GM20431 (cell line): Measurements from ENCODE around the gene NUP210.
"Not testable (repeated sequence)": the region's sequence is repeated elsewhere in the genome, so short reads cannot be mapped to it uniquely, and the experiment has no call there.

Source experiments
- in situ Hi-C: fragments of 300-500 bp; cut with MseI, MboI; formaldehyde crosslinking; loops from one replicate; pipeline ENCODE4 v1.15.0; 2020; ENCODE audit warnings: low sequenced_read_pairs; ENCODE audit not compliant: unreplicated experiment

The NUP210 gene

DNA sequence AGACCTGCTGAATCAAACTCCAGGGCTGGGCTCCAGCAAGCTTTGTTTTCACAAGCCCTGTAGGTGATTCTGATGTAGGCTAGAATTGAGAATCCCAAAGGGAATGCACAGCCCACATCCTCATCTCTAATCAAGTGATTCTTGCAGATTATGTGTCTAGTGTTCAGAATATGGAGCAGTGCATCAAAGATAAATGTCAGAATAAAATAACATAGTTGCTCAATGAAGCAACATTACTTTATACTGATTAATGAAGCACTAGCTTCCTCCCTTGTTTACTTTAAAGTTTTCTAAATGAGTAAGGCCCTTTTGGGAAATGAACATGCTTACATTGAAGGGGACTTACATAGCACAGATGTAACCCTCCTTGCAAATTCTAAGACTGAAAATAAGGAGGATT, 39.2 kb downstream of the NUP210 start:
- in situ Hi-C loops = no loop called here

DNA sequence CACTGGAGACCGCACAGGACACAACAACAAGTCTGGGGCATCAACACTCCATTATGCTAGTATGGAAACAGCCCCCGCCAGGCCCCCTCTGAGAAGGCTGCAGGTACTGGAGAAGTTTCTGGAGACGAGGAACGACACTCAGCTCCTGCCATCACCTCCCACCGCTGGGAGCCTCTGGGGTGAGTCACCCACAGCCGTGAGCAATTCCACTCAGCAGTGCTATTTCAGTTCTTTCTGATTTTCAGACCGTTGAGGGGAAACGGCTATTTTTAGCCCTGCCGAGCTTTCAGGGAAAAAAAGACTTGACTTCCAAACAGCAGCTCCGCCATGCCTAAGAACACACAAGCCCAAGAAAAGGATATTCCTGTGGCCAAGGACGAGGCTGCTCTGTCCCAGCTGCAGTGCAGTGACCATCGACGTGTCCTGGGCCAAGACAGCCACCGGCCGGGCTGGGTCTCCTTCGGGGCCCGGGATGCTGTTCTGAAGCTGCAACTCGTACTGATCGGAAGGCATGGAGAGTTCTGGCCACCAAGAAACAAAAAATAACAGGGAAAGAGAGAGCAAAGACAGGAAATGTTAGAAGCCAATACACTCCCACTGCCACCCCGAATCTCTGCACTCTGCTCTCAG, 40.8 kb downstream of the NUP210 start:
- in situ Hi-C loops = no loop called here

DNA sequence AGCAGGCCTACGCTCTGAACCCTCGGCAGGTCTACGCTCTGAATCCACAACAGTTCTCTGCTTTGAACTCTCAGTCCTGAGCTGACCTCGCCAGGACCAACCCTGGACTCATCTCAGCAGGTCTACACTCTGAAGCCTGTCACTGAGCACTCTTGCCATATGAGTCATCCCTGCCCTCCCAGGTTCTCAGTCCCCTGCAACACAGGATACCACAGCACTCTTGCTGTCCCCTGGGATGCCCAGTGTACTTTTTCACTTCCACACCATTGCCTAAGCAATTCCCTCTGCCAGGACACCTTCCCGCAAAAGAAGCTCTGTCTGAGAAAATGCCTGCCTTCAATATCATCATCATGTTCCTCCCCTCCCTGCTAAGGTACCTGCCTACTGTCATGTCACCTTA, 42.0 kb downstream of the NUP210 start:
- in situ Hi-C loops = no loop called here

DNA sequence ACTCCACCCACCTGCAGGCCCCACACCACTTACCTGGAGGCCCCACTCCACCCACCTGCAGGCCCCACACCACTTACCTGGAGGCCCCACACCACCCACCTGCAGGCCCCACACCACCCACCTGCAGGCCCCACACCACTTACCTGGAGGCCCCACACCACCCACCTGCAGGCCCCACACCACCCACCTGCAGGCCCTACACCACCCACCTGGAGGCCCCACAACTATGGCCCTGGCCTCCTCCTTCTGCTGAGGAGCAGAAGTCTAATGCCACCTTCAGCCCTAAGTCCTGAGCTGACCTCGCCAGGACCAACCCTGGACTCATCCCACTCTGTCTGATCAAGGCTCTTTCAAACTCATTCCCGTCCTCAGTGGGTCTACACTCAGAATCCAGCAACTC, 42.4 kb downstream of the NUP210 start:
- in situ Hi-C loops = not testable (repeated sequence)

DNA sequence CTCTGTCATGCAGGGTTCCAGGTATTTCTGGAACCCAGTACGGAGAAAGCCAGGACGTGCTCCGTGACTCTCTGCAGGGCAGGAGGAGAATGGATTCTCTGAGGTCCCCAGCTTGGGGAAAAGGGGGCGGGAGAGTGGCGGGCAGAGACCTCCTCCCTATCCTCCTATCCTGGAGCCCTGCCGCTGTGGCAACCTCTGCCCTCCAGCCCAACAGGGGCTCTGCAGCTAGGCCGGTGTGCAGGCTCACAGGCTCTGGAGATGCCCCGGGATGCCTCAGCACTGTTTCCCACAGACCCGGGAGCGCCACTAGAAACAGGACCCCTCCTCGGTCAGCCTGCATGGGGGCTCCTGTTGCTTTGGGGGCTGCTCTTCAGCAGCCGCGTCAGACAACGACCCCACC, 43.1 kb downstream of the NUP210 start:
- in situ Hi-C loops = no loop called here

DNA sequence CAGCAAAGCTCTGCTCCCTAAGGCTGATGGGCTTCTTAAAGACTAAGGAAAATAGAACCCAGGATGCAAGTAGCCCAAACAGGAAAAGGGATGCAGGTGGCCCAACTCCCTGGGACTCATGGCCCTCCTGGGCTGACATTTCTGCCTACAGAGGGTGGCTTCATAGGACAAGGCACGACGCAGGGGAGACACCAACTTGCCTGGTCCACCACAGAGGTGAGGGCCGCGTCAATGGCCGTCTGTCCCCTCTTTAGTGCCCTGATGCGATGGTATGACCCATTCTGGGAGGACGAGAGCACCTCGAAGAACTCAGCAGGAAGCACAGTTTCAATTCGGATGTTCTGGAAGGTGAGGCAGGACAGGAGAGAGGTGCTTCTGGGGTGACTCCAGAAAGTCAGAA, 44.0 kb downstream of the NUP210 start:
- in situ Hi-C loops = no loop called here

DNA sequence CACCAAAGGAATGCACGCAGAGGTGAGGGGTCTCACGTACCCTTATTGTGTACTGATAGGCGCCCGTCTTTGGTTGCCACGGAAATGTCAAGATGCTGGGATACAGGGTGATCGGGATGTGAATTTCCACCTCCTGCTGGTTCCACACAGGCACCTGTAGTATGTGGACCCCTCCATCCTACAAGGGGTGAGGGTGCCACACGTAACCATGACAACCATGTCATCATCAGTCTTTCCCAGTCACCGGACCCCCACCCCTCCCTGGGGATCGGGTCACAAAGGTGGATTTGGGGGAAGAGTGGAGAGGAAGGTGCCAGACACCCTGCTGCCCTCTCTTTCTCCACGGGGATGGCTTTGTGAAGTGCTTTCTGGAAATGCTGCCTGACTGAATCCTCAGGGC, 44.7 kb downstream of the NUP210 start:
- in situ Hi-C loops = no loop called here

DNA sequence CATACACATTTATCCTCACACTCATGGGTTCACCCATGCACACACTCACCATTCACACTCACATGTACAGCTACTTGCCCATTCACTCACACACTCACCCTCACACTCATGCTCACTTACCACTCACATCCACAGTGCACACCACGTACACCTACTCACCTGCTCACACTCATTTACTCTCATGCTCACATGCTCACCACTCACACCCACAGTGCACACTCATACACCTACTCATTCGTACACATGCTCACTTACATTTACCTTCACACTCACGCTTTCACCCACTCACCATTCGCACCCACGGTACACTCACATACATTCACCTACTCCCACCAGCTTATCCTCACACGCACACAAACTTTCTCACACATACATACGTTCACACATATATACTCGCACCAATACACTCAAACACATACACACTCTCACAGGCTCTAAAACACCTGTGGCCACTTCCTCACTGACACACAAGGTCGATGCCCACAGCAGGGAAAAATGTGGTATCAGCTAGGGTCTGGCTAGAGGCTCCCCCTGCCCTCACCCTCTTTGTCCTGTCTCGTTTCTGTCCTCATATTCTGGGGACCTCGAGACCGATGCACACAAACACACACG, 46.0 kb downstream of the NUP210 start:
- in situ Hi-C loops = no loop called here

DNA sequence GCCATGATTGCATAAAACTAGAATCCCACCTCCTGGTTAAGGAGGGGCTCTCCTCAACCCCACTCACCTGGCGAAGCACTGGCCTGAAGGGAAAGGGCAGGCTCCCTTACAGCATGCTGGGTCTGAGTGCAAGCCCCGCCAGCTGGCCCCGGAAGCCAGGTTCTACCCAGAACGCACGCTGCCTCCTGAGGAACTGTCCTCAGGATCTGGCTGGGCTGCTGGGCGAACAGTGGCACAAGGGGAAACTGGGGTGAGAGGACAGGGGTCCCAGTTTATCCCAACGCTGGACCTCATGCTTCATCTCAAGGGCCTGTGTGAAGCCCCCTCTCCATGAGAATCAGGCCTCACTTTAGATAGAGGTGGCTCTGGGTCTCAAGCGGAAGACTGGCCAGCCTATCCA, 47.5 kb downstream of the NUP210 start:
- in situ Hi-C loops = no loop called here

DNA sequence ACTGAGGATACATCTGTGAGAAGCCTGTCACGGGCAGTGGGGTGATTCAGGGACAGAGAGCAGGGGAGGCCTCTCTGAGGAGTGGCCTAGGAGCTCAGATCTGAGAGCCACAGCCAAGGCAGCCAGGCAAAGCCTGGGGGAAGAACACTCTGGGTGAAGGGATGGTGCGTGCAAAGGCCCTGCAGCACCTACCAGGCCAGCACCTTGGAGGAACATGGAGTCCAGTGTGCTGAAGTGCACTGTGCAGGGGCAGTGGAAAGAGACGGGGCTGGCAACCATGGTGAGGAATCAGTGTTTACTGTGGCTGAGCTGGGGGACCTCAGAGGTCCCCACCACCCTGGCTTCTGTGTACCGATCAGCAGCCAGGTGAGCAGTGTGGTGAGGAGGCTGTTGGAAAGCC, 48.0 kb downstream of the NUP210 start:
- in situ Hi-C loops = no loop called here

DNA sequence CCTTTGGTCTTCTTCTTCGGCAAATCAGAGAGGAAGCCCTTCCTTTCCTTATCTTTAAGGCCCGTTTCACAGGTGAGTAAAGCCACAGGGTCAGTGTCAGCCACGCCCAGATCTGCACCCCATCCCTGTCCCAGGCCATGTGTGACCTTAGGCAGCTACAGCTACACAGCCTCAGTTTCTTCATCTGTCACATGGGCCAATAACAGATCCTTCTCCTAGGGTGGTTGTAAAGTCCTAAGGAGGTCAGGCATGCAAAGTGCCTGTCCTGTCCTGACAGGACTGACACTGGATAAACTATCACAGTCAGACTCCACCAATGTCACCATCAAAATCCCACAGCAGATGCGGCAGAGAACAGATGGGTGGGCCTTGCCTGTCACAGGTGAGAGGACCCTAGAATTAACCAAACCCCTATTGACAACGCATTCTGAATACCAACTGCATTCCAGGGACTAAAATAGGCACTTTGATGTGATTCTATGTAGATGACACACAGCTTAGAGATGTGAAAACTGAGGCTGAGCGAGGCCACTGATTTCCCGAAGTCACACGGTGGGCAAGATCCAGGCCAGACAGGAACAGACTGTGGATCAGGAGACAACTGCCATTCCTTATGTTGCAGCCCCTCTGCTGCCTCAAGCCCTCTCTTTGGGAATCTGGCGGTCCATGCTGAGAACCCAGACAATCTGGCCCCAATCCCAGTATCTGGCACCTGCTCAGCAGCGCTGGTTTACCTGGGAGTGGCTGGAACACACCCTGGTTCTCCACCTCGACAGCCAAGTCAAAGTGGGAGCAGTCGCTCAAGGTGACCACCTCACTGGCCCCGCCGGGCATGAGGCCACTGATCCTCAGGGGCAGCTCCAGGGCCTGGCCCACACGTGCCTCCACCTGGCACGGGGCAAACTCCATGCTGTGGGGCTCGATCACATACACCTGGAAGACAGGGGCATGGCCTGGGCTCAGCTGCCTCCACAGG, 48.7 kb downstream of the NUP210 start:
- in situ Hi-C loops = no loop called here

DNA sequence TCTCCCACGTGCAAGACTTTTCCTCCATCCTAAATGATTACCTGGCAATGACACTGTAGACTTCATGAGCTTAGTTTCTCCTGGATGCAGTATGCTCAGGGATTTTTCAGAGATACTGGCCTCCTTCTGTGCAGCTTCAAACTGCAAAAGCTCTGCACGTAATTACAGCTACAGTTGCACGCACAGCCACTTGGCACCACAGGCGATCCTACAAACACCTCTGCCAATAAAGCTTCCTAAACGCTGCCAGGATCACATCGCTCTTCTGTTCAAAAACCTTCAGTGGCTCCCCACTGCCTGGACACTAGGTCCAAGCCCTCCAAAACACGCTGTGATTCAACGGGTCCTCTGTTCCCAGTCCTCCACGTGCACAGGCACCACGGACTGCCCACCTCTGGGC, 49.5 kb downstream of the NUP210 start:
- in situ Hi-C loops = no loop called here

DNA sequence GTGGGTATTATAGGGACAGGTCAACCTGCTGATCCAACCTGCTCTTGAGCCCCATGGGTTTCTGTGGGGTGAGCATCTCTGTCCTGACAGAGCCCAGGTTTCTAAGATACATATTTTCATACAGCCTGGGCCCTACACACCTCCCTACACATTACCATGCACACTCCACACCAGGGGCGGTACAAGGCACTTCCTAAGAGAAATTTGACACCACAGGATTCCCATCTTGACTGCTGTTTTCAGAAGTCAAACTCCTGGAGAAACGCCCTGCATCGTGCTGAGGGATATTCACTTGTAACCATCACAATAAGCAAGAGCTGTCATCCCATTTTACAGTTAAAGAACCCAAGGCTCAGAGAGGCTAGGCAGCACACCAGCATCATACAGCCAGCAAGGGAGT, 50.1 kb downstream of the NUP210 start:
- in situ Hi-C loops = no loop called here

DNA sequence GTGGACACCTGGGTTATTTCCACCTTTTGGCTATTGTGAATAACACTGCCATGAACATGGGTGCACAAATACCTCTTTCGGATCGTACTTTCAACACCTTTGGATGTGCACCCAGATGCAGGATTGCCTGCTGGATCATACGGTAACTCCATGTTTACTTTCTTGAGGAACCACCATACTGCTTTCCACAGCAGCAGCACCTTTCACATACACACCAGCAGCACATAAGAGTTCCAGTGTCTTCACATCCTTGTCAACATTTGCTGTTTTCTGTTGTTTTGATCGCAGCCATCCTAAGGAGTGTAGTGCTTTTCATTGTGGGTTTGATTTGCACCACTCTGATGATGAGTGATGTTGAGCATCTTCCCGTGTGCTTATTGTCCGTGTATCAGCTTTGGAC, 51.3 kb downstream of the NUP210 start:
- in situ Hi-C loops = no loop called here

DNA sequence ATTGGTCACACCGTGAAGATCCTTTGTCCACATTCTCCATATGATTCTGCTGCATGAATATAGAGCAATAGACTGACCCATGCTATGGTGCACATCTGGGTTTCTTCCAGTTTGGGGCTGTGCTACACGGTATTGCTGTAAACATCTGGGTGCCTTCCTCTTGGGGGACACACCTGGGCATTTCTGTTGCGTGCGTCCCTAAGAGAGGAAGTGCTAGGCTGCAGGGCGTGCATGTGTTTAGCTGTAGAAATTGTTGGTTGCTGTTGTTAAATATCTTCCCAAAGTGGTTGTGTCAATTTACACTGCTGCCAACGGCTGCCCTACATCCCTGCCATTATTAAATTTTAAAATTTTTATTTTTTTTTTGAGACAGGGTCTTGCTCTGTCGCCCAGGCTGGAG, 52.4 kb downstream of the NUP210 start:
- in situ Hi-C loops = no loop called here

DNA sequence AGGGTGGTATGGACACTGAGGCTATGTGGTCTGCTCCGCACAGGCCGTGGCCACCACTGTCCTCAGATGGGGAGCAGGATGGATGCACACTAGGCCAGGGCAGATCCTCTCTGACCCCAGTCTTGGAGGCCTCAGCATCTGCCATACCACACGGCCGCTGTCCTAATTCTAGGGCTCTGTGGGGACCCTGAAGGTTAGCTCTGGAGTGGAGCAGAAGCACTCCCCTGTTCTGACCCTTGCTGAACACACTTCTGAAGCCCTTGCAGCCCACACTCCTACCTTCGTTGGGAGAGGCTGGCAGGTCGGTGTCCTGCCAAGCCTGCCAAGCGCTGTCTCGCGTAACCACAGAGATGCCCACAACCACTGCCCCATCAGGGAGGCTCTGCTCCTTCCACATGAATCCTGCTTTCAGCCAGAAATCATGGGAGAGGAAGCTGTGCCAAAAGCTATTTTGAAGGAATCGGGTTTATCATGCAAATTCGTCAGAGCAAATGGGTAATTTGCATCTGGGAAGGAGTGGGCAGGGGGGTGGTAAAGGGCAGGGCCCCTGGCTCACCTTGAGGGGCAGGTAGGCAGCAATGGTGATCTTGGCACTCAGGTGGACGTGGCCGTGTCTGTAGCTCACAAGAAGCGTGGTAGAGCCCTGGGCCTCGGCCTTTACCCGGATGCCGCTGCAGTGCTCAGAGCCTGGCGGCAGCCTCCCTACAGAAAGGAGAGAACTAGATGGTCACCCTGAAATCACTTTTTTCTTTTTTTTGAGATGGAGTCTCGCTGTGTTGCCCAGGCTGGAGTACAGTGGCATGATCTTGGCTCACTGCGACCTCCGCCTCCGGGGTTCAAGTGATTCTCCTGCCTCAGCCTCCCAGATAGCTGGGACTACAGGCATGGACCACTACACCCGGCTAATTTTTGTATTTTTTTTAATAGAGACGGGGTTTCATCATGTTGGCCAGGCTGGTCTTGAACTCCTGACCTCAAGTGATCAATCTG, 54.4 kb downstream of the NUP210 start:
- in situ Hi-C loops = no loop called here

DNA sequence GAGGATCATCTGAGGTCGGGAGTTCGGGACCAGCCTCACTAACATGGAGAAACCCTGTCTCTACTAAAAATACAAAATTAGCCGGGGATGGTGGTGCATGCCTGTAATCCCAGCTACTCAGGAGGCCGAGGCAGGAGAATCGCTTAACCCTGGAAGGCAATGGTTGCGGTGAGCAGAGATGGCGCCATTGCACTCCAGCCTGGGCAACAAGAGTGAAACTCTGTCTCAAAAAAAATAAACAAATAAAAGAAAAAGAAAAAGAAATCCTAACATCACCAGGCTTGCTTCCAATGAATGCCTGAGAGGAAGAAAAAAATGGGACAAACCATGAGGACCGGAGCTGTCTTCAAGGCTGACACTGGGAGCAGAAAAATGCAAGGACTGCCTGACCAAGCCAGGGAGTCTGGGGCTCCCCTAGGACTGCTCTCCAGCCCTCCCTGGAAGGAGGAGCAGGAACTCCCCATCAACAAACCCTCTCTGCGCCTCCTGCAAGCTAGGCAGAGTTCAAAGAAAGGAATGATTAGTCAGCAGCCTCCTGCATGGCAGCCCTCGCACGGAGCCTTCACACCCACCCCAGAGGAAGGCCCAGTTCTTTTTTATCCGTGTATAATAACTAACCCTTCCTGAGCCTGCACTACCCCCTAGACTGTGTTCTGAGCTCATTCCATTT, 55.4 kb downstream of the NUP210 start:
- in situ Hi-C loops = no loop called here

DNA sequence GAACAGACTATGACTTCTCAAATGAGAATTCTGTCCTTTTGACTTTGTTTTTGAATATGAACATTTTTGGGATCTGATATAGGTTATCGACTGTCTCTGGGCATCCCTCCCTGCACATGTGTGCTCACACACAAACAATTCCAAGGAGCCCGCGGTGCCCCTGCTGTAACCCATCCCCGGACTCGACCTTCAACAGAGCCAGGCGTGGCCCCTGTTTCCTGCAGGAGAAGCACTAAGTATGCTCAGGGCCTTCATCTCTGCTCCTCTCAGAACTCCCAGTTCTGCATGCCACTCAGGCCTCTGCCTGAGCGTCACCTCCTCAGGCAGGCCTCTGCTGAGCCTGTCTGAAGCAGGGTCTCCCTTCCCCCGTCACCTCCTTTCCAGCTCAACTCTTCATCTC, 57.6 kb downstream of the NUP210 start:
- in situ Hi-C loops = no loop called here

DNA sequence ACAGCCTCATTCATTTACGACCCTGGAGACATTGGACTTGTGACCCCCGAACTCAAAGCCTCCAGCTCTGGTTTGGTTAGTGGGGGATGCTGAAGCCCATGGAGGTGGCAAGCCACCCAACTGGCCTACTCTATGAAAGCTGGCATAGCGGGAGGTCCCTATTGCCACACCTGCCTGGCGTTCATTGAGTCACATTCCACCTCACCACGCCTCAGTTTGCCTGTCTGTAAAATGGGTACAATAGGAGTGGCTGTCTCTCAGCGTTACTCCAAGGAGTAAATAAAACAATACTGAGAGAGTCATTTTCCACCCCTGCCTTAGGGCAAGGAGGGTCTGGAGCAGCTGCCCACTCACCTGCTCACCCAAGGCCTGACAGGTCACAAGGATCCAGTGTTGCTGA, 60.2 kb downstream of the NUP210 start:
- in situ Hi-C loops = no loop called here

DNA sequence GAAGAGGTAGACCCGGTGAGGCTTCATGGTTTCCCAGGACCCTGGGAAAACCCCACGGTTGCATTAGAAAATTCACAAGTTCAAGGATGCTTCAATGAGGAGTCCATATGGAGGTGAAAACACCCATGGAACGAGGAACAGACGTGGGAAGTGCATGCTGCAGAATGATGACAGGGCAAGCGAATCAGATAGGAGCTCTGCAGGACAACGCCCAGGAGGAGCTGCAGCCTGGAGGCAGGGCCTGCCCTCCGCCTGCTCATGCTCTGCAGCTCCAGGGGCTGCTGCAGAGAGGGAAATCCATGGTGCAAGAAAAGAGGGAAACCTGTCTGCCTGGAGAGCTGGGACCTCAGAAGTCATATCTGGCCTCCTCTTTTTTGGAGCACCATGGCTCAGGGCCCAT, 61.5 kb downstream of the NUP210 start:
- in situ Hi-C loops = no loop called here
